ENCODE measurements around the gene PLAU. TPM values are rescaled to one million over a fixed set of nuclear protein-coding genes. Genes with fewer than 3 reads are reported as not detected.

The PLAU gene
- total and polyA plus RNA-seq, 10 of the 15 experiments (the other 5 are each of a cell fraction or from before 2014, with no cell fraction given), result 2.5 to 20.9 (median 11.5) TPM

DNA sequence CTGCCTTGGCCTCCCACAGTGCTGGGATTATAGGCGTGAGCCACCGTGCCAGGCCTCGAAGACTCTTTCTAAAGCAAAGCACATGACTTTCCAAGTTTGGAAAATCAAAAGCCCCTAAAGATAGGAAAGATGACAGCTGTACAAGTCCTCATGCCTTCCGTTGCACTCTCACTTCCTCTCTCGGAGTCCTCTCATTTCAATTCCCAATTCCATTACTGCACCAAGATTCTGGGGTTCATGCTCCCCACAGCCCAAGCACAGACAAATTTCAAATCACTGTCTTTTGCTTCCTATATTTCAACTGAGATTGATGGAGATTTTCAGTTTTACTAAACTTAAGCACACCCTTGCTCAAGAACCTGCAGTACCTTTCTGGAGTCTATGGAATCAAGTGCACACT lies 10.9 kb upstream of the PLAU start:
- Histone ChIP-seq H3K36me3 (ENCODE audit: control insufficient read depth in 2 of 2, insufficient read depth in 2 of 2, low read length in 1 of 2) (no peaks in the 10 kb centered on the region), H3K27me3 (replicated peaks in 1 of 2; ENCODE audit: control insufficient read depth in 2 of 2, insufficient read depth in 2 of 2, low read length in 1 of 2) (no peaks in the 10 kb centered on the region; a peak in 1 of 4 replicates), H2AFZ (ENCODE audit: control insufficient read depth, low read depth, low read length) (no peak overlapping the region), H3K9ac (ENCODE audit: control insufficient read depth, insufficient read depth, low read length) (no peak overlapping the region), H3K4me3 (no peak overlapping the region), H3K27ac (ENCODE audit: control insufficient read depth, insufficient read depth) (no peak overlapping the region), H3K4me1 (ENCODE audit: control insufficient read depth, insufficient read depth, low read length) (no peaks in the 10 kb centered on the region), H3K4me2 (ENCODE audit: control insufficient read depth, insufficient read depth) (no peak overlapping the region), H3K79me2 (ENCODE audit: control insufficient read depth, insufficient read depth, low read length) (no peaks in the 10 kb centered on the region), H3K9me3 (replicated peaks; ENCODE audit: control insufficient read depth, insufficient read depth, low read length) (no peaks in the 10 kb centered on the region), H4K20me1 (ENCODE audit: control insufficient read depth, insufficient read depth) (no peaks in the 10 kb centered on the region)
- BruUV-seq (replicated peaks), result no TSS peak
- FAIRE-seq (no peak), ATAC-seq (peak; percentile 35), DNase-seq (ENCODE audit: low read depth, low spot score) (no peak)
- intact Hi-C loops (cut with micrococcal nuclease; ENCODE audit: unreplicated experiment) (no loop called here), in situ Hi-C loops (cut with MboI) (no loop called here)
- POLR2A ChIA-PET, result interaction anchor here (0.6 to 2.9 kb wide), 9 partner anchors 8 to 41 kb away, joined by 3 to 18 read pairs (median 5); no protein-coding TSS in a partner anchor
- RAD21 ChIA-PET (ENCODE audit: unreplicated experiment), result interaction anchor here (0.6 to 6.4 kb wide), 6 partner anchors 11 to 93 kb away, joined by 3 to 85 read pairs (median 8); no protein-coding TSS in a partner anchor
- 31% methylated on average over 5 of the region's 5 CpGs for WGBS (ENCODE audit: insufficient coverage, insufficient replicate concordance, low lambda C conversion rate, missing lambda C conversion rate)
- SMC1A ChIA-PET (ENCODE audit: uncharacterized antibody, unreplicated experiment), result interaction anchor here (0.9 to 27.4 kb wide), 9 partner anchors 8 to 182 kb away, joined by 3 to 1048 read pairs (median 5); partner anchors contain the start of gene PLAU
- TF ChIP-seq CBX3 (IDR thresholded peaks at IDR 0.05; ENCODE audit: borderline replicate concordance, low read depth), result no peak
- no peak for TF ChIP-seq FOXM1 (IDR thresholded peaks at IDR 0.05; ENCODE audit: low read depth, low read length)
- no peak for TF ChIP-seq NBN (IDR thresholded peaks at IDR 0.05)
- peak; percentile 78 for TF ChIP-seq SPI1 (IDR thresholded peaks at IDR 0.05; ENCODE audit: borderline replicate concordance, insufficient read depth, low read depth, low read length)
- peak; percentile 70 for TF ChIP-seq EED (IDR thresholded peaks at IDR 0.05; ENCODE audit: low read depth)
- TF ChIP-seq ZNF687 (IDR thresholded peaks at IDR 0.05), result 0 out of 2 replicates have a peak, but pooled peaks have one; percentile 14
- peak; percentile 52 to 53; a peak in 2 of 4 replicates for TF ChIP-seq IKZF2 (IDR thresholded peaks at IDR 0.05)
- TF ChIP-seq DPF2 (IDR thresholded peaks at IDR 0.05), result peak; percentile 36; the same call in 1 of the 2 replicates
- TF ChIP-seq IKZF1 (conservative IDR thresholded peaks at IDR 0.05), result peak; percentile 47; the same call in 1 of the 2 replicates
- CTCF ChIA-PET, result interaction anchor here (0.8 to 7.4 kb wide), 12 partner anchors 8 to 181 kb away, joined by 3 to 84 read pairs (median 6); partner anchors contain the start of gene PLAU

Measured in GM12878 (cell line).